Hematopoietic multipotent progenitor cell (in vitro differentiated cells): ENCODE data around the gene FERMT3. TPM values are rescaled to one million over a fixed set of nuclear protein-coding genes. Genes with fewer than 3 reads are reported as not detected.

Source experiments
- DNase-seq, 3 donors: peaks; one replicate each; pipeline ENCODE4 v3.0.0-alpha.2; 2011 to 2015; ENCODE audit warnings: low read depth in 2 of 3, low spot score in 2 of 3
- total RNA-seq: library from RNA; depleted of rRNA; stranded (reverse); fragments of >200 nt; gene quantifications from one replicate; pipeline ENCODE4 v1.2.3, GENCODE V29; 2012

FERMT3 gene
- total RNA-seq, 1 donor = 221 TPM

- no peak for DNase-seq
Observed at GRCh38 chr11:64232182-64232966, 25.9 kb downstream of the FERMT3 start.

- DNase-seq = no peak
Observed at GRCh38 chr11:64232967-64233315, 26.4 kb downstream of the FERMT3 start.

DNA sequence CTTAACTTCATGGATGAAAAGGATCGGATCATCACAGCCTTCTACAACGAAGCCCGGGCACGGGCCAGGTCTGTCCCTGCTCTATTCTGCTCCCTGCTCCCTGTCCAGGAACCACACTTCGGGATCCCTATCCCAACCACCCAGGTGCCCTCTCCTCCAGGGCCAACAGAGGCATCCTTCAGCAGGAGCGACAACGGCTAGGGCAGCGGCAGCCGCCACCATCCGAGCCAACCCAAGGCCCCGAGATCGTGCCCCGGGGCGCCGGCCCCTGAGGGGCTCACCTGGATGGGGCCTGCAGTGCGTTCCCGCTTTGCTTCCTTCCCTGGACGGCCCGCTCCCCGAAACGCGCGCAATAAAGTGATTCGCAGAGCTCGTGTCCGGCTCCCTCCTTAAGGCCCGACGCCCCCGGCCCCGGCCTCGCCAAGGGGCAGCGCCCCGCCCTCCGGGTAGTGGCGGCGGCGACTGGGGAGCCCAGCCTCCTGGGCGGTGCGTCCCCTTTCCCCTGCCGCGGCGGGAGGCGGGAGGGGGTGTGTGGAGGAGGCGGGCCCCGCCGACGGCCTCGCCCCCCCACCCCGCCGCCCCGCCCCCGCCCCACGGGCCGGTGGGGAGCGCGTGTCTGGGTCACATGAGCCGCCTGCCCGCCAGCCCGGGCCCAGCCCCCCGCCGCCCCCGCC is 27.5 kb downstream of the FERMT3 start, which contains the start of gene VEGFB:
Gene VEGFB (plus strand): TSS at position 672 of the 674 bp plus-strand sequence. CDS start 250 bp downstream, outside the sequence.
- DNase-seq = peak in 2 of 3 donors; percentile 43 to 53

GRCh38 chr11:64234647-64235379 is 28.3 kb downstream of the FERMT3 start:
- peak in 2 of 3 donors; percentile 55 to 63 for DNase-seq

- DNase-seq = no peak
Observed at GRCh38 chr11:64235437-64236161, 29.1 kb downstream of the FERMT3 start.

- no peak for DNase-seq
Observed at GRCh38 chr11:64237484-64237951, 31.0 kb downstream of the FERMT3 start.

DNA sequence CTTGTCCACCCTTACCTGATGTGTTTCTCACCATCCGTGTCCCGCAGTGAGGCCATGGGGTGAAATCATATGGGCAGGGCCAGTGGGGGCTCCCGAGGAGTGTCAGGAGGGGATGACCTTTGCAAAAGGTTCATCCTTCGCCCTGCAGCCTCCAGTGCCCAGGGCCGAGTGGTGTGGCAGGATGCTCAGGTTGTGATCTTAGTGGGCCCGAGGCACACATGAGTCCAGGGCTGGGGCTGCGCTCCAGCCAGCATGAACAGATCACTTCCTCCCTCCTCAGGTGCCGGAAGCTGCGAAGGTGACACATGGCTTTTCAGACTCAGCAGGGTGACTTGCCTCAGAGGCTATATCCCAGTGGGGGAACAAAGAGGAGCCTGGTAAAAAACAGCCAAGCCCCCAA is 31.6 kb downstream of the FERMT3 start:
- DNase-seq = no peak

- no peak for DNase-seq
Observed at GRCh38 chr11:64238999-64239398, 32.5 kb downstream of the FERMT3 start.

DNA sequence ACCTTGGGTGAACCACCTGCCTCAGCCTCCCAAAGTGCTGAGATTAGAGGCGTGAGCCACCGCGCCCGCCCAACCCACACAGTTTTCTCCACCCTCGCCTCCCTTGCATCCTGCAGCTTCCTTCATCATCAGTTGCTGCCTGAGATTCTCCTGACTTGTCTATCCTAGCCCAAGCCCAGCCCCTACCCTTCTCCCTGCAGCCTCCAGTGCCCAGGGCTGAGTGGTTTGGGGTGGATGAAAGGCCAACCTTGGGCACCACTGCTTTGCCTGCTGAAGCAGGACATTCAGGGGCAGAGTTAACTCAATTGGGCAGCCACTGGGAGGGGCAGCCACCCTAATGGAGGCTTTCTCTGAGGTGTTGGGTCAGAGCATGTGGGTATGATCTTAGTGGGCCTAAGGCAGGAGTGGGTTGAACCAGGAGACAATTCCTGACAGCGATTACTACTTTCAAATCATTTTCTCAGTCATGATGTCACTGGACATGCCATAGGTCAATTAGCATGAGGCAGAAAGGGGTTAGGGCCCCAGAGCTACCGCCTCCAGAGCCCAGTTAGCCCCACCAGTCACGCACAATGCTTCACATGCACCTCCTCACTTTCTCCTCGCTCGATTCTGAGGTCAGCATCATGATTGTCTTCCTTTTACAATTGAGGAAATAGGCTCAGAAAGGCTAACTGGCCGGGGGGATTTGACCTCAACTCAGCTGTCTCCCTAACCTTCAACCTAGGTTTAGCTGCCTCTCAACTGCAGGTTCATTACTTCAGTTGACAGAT is 33.3 kb downstream of the FERMT3 start:
- DNase-seq = peak in 2 of 3 donors; percentile 38 to 52

DNA sequence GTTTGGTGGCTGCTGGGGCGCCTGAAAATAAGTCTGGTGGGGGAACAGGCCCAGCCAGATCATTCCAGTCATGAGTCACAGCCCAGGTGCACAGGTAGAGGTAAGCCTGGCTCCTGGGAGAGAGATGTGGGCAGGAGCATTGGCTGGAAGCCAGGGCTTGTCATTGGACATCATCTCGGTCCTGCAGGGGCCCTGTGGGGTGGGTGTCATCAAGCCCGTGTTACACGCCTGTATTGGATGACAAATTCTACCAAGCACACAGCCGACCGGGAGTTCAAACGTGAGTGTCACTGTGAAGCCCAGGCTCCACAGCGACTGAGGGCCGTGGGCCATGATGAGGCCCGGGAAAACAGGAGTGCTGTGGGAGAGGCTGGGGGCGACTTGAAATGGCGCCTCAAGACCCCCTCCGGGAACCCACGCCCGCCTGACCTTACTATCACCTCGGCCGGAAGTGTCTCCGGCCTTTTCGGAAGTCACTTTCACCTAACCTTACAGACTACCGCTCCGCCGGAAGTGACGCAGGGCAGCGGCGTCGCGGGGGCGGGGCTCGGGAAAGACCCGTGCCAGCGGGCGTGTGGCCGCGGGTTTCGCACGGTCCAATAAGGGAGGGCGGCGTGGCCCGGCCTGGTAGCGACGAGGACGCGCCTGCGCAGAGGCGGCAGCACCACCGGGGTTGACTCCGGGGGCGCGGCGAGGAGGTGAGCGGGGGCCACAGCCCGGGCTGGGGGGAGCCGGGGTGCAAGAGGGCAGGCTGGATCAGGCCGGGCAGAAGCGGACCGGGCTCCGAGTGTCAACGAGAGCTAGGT is 34.1 kb downstream of the FERMT3 start, which contains the start of gene FKBP2:
Gene FKBP2 (plus strand): TSS at position 661 of the 806 bp plus-strand sequence. CDS start 1,293 bp downstream, outside the sequence.
- DNase-seq = peak; percentile 97 to 98 (median 98)

DNA sequence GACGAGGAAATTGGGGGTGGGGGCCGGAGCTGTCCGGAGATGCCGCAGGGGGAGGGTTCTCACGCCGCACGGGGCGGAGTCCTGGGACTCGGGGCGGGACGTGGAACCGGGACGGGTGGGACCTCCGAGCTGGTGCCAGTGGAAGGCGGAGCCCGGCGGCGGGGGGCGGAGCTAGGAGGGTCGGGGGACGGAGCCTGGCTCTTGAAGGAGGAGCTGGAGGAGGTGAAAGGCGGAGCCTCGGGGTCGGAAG is 34.6 kb downstream of the FERMT3 start:
- peak in 1 of 3 donors; percentile 97 for DNase-seq

- peak in 2 of 3 donors; percentile 99 for DNase-seq
Observed at GRCh38 chr11:64241491-64242374, 35.2 kb downstream of the FERMT3 start.

GRCh38 chr11:64243236-64243854 is 36.8 kb downstream of the FERMT3 start:
- DNase-seq = no peak

GRCh38 chr11:64244107-64244506 is 37.6 kb downstream of the FERMT3 start:
- DNase-seq = no peak

DNA sequence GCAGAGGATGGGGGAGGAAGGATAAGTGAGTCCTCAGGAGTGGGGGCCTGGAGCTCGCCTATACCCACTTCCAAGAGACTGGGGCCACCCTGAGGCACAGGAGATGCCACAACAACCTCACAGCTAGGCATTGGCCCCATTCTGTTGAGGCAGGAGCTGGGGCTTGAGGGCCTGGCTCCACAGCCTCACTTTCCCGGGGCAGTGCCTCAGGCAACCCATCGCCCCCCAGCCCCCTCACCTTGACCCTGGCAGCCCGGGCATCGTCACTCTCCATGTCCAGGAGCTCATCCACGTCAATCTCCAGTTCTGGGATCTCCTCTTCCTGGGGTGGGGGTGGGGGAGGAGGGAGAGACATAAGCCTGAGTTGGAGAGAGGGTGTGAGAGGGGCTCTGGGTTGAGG is 38.4 kb downstream of the FERMT3 start:
- no peak for DNase-seq

DNA sequence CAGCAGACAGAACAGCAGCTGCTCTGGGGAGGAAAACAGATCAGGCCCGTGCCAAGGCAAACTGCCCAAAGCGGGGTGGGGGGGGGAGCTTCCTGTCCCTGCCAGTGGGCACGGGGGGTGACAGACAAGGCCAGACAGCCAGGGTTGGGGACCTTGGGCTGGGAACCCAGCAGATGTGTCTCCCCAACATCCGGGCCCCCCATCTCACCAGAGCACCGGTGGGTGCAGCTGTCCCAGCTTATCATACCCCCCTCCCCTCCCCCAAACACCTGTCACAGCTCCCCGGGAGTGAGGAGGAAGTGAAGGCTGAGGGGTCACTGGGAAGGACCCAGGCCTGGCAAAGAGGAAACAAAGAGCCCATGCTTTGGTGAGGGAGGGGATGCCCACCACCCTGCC is 38.9 kb downstream of the FERMT3 start:
- DNase-seq = peak in 2 of 3 donors; percentile 62 to 70

GRCh38 chr11:64245797-64246620 is 39.5 kb downstream of the FERMT3 start:
- peak in 2 of 3 donors; percentile 85 to 90 for DNase-seq
